ENCODE data around the gene CXCL13. TPM values are rescaled to one million over a fixed set of nuclear protein-coding genes. Genes with fewer than 3 reads are reported as not detected.

The CXCL13 gene
- total RNA-seq, 6 donors from 2014 or later = 0.52 to 4.7 (median 0.76) TPM; not detected in 1

DNA sequence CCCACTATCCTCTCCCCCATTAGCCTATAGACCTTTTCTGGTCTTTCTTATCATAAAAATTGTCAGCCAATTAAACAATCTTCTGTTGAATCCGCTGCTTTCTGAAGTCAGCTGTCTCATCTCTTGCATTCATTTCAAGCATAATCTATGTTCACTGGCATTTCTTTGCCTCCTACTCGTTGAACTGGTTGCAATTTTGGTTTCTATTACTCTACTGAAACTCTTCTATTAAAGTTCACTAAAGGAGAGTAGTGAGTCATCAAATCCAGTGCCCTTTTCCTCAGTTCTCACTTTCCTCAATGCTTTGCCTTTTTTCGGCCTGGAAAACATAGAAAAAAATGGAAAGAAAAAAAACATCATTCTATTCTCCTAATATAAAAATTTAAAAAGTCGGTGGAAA is 23.9 kb upstream of the CXCL13 start:
- no peak for ATAC-seq (ENCODE audit: low FRiP score in 2 of 2)
- no peak overlapping the region for H3K4me3 ChIP-seq
- TF ChIP-seq EP300 (IDR thresholded peaks at IDR 0.05) (no peak), POLR2AphosphoS5 (IDR thresholded peaks at IDR 0.05) (no peak), POLR2A (IDR thresholded peaks at IDR 0.05) (no peak)
- TF ChIP-seq, protein P1, sequence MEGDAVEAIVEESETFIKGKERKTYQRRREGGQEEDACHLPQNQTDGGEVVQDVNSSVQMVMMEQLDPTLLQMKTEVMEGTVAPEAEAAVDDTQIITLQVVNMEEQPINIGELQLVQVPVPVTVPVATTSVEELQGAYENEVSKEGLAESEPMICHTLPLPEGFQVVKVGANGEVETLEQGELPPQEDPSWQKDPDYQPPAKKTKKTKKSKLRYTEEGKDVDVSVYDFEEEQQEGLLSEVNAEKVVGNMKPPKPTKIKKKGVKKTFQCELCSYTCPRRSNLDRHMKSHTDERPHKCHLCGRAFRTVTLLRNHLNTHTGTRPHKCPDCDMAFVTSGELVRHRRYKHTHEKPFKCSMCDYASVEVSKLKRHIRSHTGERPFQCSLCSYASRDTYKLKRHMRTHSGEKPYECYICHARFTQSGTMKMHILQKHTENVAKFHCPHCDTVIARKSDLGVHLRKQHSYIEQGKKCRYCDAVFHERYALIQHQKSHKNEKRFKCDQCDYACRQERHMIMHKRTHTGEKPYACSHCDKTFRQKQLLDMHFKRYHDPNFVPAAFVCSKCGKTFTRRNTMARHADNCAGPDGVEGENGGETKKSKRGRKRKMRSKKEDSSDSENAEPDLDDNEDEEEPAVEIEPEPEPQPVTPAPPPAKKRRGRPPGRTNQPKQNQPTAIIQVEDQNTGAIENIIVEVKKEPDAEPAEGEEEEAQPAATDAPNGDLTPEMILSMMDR (IDR thresholded peaks at IDR 0.05) = no peak
- H3K27ac ChIP-seq = no peak overlapping the region
- WGBS, 2 donors = 59 to 73% methylated on average over 4 of the region's 4 CpGs
- no peaks in the 10 kb centered on the region for H3K9me3 ChIP-seq
- H3K4me1 ChIP-seq = peaks cover 0 to 8% (median 5%) of the 10 kb centered on the region in 4 donors
- H3K36me3 ChIP-seq = no peaks in the 10 kb centered on the region
- no peak for DNase-seq
- H3K27me3 ChIP-seq = no peaks in the 10 kb centered on the region

- H3K27me3 ChIP-seq = no peaks in the 10 kb centered on the region
- H3K4me3 ChIP-seq = no peak overlapping the region
- TF ChIP-seq EP300 (IDR thresholded peaks at IDR 0.05) (no peak), POLR2AphosphoS5 (IDR thresholded peaks at IDR 0.05) (no peak), POLR2A (IDR thresholded peaks at IDR 0.05) (no peak)
- TF ChIP-seq, protein P1 (IDR thresholded peaks at IDR 0.05) = no peak
- no peaks in the 10 kb centered on the region for H3K36me3 ChIP-seq
- ATAC-seq (ENCODE audit: low FRiP score in 2 of 2) = no peak
- H3K9me3 ChIP-seq = no peaks in the 10 kb centered on the region
- no peak overlapping the region for H3K27ac ChIP-seq
- no peak for DNase-seq
- WGBS, 2 donors = 81 to 84% methylated on average over 2 of the region's 2 CpGs
- H3K4me1 ChIP-seq = peaks cover 0 to 8% (median 5%) of the 10 kb centered on the region in 4 donors
Observed at GRCh38 chr4:77582156-77582555, 23.5 kb upstream of the CXCL13 start.

- H3K27ac ChIP-seq = no peak overlapping the region
- no peak for DNase-seq
- H3K9me3 ChIP-seq = no peaks in the 10 kb centered on the region
- TF ChIP-seq EP300 (IDR thresholded peaks at IDR 0.05) (no peak), POLR2AphosphoS5 (IDR thresholded peaks at IDR 0.05) (no peak), POLR2A (IDR thresholded peaks at IDR 0.05) (no peak)
- H3K36me3 ChIP-seq = no peaks in the 10 kb centered on the region
- no peak for ATAC-seq (ENCODE audit: low FRiP score in 2 of 2)
- H3K4me1 ChIP-seq = peaks cover 0 to 8% (median 5%) of the 10 kb centered on the region in 4 donors
- H3K27me3 ChIP-seq = no peaks in the 10 kb centered on the region
- H3K4me3 ChIP-seq = no peak overlapping the region
Observed at GRCh38 chr4:77582711-77583110, 22.9 kb upstream of the CXCL13 start.

GRCh38 chr4:77586951-77587383 is 18.7 kb upstream of the CXCL13 start:
- no peaks in the 10 kb centered on the region for H3K27me3 ChIP-seq
- no peaks in the 10 kb centered on the region for H3K36me3 ChIP-seq
- TF ChIP-seq, protein P1 (IDR thresholded peaks at IDR 0.05) = no peak
- TF ChIP-seq EP300 (IDR thresholded peaks at IDR 0.05) (no peak), POLR2A (IDR thresholded peaks at IDR 0.05) (no peak), POLR2AphosphoS5 (IDR thresholded peaks at IDR 0.05) (no peak)
- ATAC-seq (ENCODE audit: low FRiP score in 2 of 2) (no peak), DNase-seq (no peak)
- H3K4me3 ChIP-seq = no peak overlapping the region
- no peaks in the 10 kb centered on the region for H3K9me3 ChIP-seq
- H3K27ac ChIP-seq = no peak overlapping the region
- WGBS, 2 donors = 52 to 69% methylated on average over 6 of the region's 6 CpGs
- H3K4me1 ChIP-seq = no peaks in the 10 kb centered on the region

GRCh38 chr4:77590482-77590881 is 15.1 kb upstream of the CXCL13 start:
- Histone ChIP-seq H3K4me3 (no peak overlapping the region), H3K36me3 (no peaks in the 10 kb centered on the region), H3K27me3 (no peaks in the 10 kb centered on the region), H3K9me3 (no peaks in the 10 kb centered on the region), H3K27ac (no peak overlapping the region), H3K4me1 (no peaks in the 10 kb centered on the region)
- DNase-seq (no peak), ATAC-seq (ENCODE audit: low FRiP score in 2 of 2) (no peak)
- 78 to 91% methylated on average over 3 of the region's 3 CpGs for WGBS, 2 donors
- TF ChIP-seq, protein P1 (IDR thresholded peaks at IDR 0.05) = no peak
- no peak for TF ChIP-seq POLR2A (IDR thresholded peaks at IDR 0.05)
- TF ChIP-seq EP300 (IDR thresholded peaks at IDR 0.05) = no peak
- no peak for TF ChIP-seq POLR2AphosphoS5 (IDR thresholded peaks at IDR 0.05)

Measured in upper lobe of left lung (tissue), 6 donors.